Neural cell (in vitro differentiated cells): ENCODE measurements around the gene SPON2. TPM values are rescaled to one million over a fixed set of nuclear protein-coding genes. Genes with fewer than 3 reads are reported as not detected.

Source experiments
- H2AFZ ChIP-seq: fragments of 200-600, 300-800 bp; sonication (generic), shearing (Covaris generic); 2 replicates; pipeline ENCODE4 v1.6.0; 2014; ENCODE audit warnings: low read depth, mild to moderate bottlenecking, antibody characterized with exemption, low read length, moderate library complexity
- H3F3A ChIP-seq: fragments of 200-600 bp; shearing (Covaris generic); 2 replicates; pipeline ENCODE4 v1.6.1; 2016; ENCODE audit warnings: mild to moderate bottlenecking, moderate library complexity, mixed read lengths, antibody characterized with exemption, low read length; ENCODE audit not compliant: insufficient read depth, poor library complexity, severe bottlenecking
- H3K27ac ChIP-seq: fragments of 200-600, 300-800 bp; sonication (generic), shearing (Covaris generic); 2 replicates; pipeline ENCODE4 v1.5.1; 2014; ENCODE audit warnings: mild to moderate bottlenecking, low read length, moderate library complexity
- H3K27me3 ChIP-seq: fragments of 300-800, 200-600 bp; sonication (generic), shearing (Covaris generic); 2 replicates; pipeline ENCODE4 v1.6.0; 2014; ENCODE audit warnings: mild to moderate bottlenecking, low read depth, low read length, moderate library complexity; ENCODE audit not compliant: insufficient read depth
- H3K36me3 ChIP-seq: fragments of 300-800, 200-600 bp; sonication (generic), shearing (Covaris generic); 2 replicates; pipeline ENCODE4 v1.5.1; 2014; ENCODE audit warnings: mild to moderate bottlenecking, antibody characterized with exemption, low read length, moderate library complexity; ENCODE audit not compliant: insufficient read depth
- H3K4me2 ChIP-seq: fragments of 300-800, 200-600 bp; sonication (generic), shearing (Covaris generic); 2 replicates; pipeline ENCODE4 v1.6.0; 2014; ENCODE audit warnings: mild to moderate bottlenecking, low read length
- H3K4me3 ChIP-seq: fragments of 300-800, 200-600 bp; sonication (generic), shearing (Covaris generic); 2 replicates; pipeline ENCODE4 v1.5.1; 2014; ENCODE audit warnings: mild to moderate bottlenecking, low read length, moderate library complexity
- H3K79me2 ChIP-seq: fragments of 200-600 bp; shearing (Covaris generic); replicated peaks from 2 replicates; pipeline ENCODE4 v1.6.0; 2014; ENCODE audit warnings: mild to moderate bottlenecking, low read length, moderate library complexity; ENCODE audit not compliant: insufficient read depth
- H3K9ac ChIP-seq: fragments of 300-800, 200-600 bp; sonication (generic), shearing (Covaris generic); 2 replicates; pipeline ENCODE4 v1.6.1; 2016; ENCODE audit warnings: mild to moderate bottlenecking, low read length, mixed read lengths
- H3K9me2 ChIP-seq: fragments of 200-600 bp; shearing (Covaris generic); 2 replicates; pipeline ENCODE4 v1.6.1; 2016; ENCODE audit warnings: mild to moderate bottlenecking, low read length, mixed read lengths; ENCODE audit not compliant: insufficient read depth
- H3K9me3 ChIP-seq: fragments of 200-600, 300-800 bp; sonication (generic), shearing (Covaris generic); 2 replicates; pipeline ENCODE4 v1.6.1; 2016; ENCODE audit warnings: mild to moderate bottlenecking, mixed run types, low read length, moderate library complexity, mixed read lengths
- H4K20me1 ChIP-seq: fragments of 200-600 bp; shearing (Covaris generic); 2 replicates; pipeline ENCODE4 v1.6.1; 2016; ENCODE audit warnings: mild to moderate bottlenecking, mixed run types; ENCODE audit not compliant: insufficient read depth
- CTCF ChIP-seq: fragments of 450-650 bp; IDR thresholded peaks from 2 replicates; pipeline ENCODE4 v1.5.1; 2014; ENCODE audit warnings: antibody characterized with exemption, mild to moderate bottlenecking, moderate library complexity; ENCODE audit not compliant: poor library complexity, severe bottlenecking
- EP300 ChIP-seq: fragments of 450-650 bp; conservative IDR thresholded peaks from 2 replicates; pipeline ENCODE4 v1.6.1; 2014; ENCODE audit warnings: antibody characterized with exemption, mild to moderate bottlenecking, moderate library complexity; ENCODE audit not compliant: poor library complexity, severe bottlenecking
- EZH2 ChIP-seq: fragments of 200-600, 300-800 bp; shearing (Covaris generic), sonication (generic); IDR thresholded peaks from 2 replicates; pipeline ENCODE4 v1.6.1; 2014; ENCODE audit warnings: antibody characterized with exemption, low read length, borderline replicate concordance, mild to moderate bottlenecking; ENCODE audit not compliant: insufficient read depth, poor library complexity, severe bottlenecking
- MXI1 ChIP-seq: fragments of 450-650 bp; conservative IDR thresholded peaks from 2 replicates; pipeline ENCODE4 v1.6.1; 2014; ENCODE audit warnings: antibody characterized with exemption, mild to moderate bottlenecking; ENCODE audit not compliant: poor library complexity, severe bottlenecking
- POLR2AphosphoS5 ChIP-seq: IDR thresholded peaks from 2 replicates; pipeline ENCODE4 v1.6.1; 2012
- RAD21 ChIP-seq: fragments of 450-650 bp; conservative IDR thresholded peaks from 2 replicates; pipeline ENCODE4 v1.6.1; 2014; ENCODE audit warnings: antibody characterized with exemption, mild to moderate bottlenecking, moderate library complexity
- REST ChIP-seq: IDR thresholded peaks from 2 replicates; pipeline ENCODE4 v1.6.1; 2012; ENCODE audit warnings: borderline replicate concordance
- SMC3 ChIP-seq: fragments of 450-650 bp; conservative IDR thresholded peaks from 2 replicates; pipeline ENCODE4 v1.6.1; 2014; ENCODE audit warnings: antibody characterized with exemption, mild to moderate bottlenecking, moderate library complexity; ENCODE audit not compliant: poor library complexity
- TAF1 ChIP-seq: IDR thresholded peaks from 2 replicates; pipeline ENCODE4 v1.6.1; 2012; ENCODE audit warnings: low read depth
- polyA plus RNA-seq: library from polyadenylated mRNA; depleted of rRNA; stranded (reverse); fragments of >200 nt; gene quantifications from 2 replicates; pipeline ENCODE4 v1.2.3, GENCODE V29; 2014

The SPON2 gene
- polyA plus RNA-seq, 1 donor from 2014 or later = 0.57 TPM

GRCh38 chr4:1213336-1213995 lies 41.1 kb upstream of the SPON2 start:
- Histone ChIP-seq H3K9me2 (no peaks in the 10 kb centered on the region), H3K9ac (no peak overlapping the region), H3K4me2 (no peak overlapping the region), H3K27me3 (no peaks in the 10 kb centered on the region), H2AFZ (no peak overlapping the region), H3K36me3 (no peaks in the 10 kb centered on the region), H3K79me2 (no peaks in the 10 kb centered on the region), H3F3A (no peaks in the 10 kb centered on the region), H3K4me3 (no peak overlapping the region), H3K27ac (no peak overlapping the region), H3K9me3 (no peaks in the 10 kb centered on the region), H4K20me1 (no peaks in the 10 kb centered on the region)
- TF ChIP-seq SMC3 (no peak), MXI1 (no peak), TAF1 (no peak), POLR2AphosphoS5 (no peak), REST (no peak), EP300 (no peak), CTCF (no peak), RAD21 (no peak), EZH2 (no peak)

GRCh38 chr4:1212546-1213335 lies 40.4 kb upstream of the SPON2 start:
- H3K36me3 ChIP-seq = no peaks in the 10 kb centered on the region

More at GRCh38 chr4:1212546-1213335, 40.4 kb upstream of the SPON2 start:
- no peaks in the 10 kb centered on the region for H3K9me2 ChIP-seq
- no peak overlapping the region for H3K9ac ChIP-seq
- TF ChIP-seq POLR2AphosphoS5 = no peak
- TF ChIP-seq EZH2 = no peak
- TF ChIP-seq RAD21 = no peak
- no peak for TF ChIP-seq EP300
- TF ChIP-seq CTCF = no peak
- no peak for TF ChIP-seq MXI1
- TF ChIP-seq SMC3 = no peak
- no peak for TF ChIP-seq REST
- TF ChIP-seq TAF1 = no peak
- H3K27ac ChIP-seq = no peak overlapping the region
- H3F3A ChIP-seq = no peaks in the 10 kb centered on the region
- no peaks in the 10 kb centered on the region for H4K20me1 ChIP-seq
- no peak overlapping the region for H2AFZ ChIP-seq
- no peak overlapping the region for H3K4me2 ChIP-seq
- H3K27me3 ChIP-seq = no peaks in the 10 kb centered on the region
- no peaks in the 10 kb centered on the region for H3K79me2 ChIP-seq
- H3K4me3 ChIP-seq = no peak overlapping the region
- H3K9me3 ChIP-seq = no peaks in the 10 kb centered on the region
